ENCODE measurements around the gene MDGA2. TPM values are rescaled to one million over a fixed set of nuclear protein-coding genes. Genes with fewer than 3 reads are reported as not detected.

The MDGA2 gene
- total RNA-seq, 1 donor from 2014 or later = not detected

DNA sequence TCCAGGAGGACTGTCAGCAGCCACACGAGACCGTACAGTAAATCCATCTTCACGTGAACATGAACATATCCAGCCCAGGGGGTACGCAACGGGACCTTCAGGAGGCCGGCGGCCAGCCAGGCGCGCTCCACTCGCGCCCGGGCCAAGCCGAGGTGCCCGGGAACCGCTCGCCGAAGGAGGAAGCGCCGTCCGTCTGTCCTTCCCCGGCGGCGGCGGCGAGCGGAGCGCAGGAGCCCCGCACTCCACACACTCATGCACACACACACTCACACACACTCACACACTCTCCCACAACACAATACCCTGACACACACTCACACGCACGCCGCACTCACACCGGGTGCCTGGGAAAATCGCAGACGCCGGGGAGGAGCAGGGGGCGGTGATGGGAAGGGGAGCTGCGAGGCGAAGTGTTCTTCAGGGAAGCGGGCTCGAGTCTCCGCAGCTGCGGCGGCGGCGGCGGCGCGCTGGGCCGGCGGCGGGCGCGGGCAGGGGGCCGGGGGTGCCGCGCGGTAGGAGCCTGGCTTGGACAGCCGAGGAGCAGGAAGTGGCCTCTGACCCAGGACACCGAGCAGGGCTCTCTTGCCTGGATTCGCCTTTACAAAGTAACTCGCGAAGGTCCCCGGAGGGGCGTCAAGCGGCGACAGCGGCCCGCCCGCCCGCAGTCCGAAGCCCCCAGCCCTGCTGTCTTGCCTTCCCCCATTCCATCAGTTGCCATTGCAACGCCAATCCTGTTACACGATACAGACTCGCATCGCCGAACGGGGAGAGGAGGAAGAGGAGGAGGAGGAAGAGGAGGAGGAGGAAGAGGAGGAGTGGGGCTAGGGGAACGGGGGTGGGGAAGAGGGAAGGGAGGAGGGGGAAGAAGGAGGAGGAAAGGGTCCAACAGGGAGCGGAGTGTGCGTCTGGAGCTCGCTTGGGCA is 601 bp downstream of the MDGA2 start:
- Mint-ChIP-seq H3K36me3 (ENCODE audit: low read depth) (no peaks in the 10 kb centered on the region), H3K27me3 (peaks cover 37% of the 10 kb centered on the region), H3K9me3 (no peaks in the 10 kb centered on the region), H3K4me1 (peaks cover 2% of the 10 kb centered on the region), H3K27ac (no peak overlapping the region), H3K4me3 (no peak overlapping the region)
- ChIA-PET POLR2A (no interaction called here), CTCF (no interaction called here)
- no peak for DNase-seq
- TF ChIP-seq, protein P1, sequence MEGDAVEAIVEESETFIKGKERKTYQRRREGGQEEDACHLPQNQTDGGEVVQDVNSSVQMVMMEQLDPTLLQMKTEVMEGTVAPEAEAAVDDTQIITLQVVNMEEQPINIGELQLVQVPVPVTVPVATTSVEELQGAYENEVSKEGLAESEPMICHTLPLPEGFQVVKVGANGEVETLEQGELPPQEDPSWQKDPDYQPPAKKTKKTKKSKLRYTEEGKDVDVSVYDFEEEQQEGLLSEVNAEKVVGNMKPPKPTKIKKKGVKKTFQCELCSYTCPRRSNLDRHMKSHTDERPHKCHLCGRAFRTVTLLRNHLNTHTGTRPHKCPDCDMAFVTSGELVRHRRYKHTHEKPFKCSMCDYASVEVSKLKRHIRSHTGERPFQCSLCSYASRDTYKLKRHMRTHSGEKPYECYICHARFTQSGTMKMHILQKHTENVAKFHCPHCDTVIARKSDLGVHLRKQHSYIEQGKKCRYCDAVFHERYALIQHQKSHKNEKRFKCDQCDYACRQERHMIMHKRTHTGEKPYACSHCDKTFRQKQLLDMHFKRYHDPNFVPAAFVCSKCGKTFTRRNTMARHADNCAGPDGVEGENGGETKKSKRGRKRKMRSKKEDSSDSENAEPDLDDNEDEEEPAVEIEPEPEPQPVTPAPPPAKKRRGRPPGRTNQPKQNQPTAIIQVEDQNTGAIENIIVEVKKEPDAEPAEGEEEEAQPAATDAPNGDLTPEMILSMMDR (IDR thresholded peaks at IDR 0.05) = no peak
- intact Hi-C loops (cut with micrococcal nuclease) = no loop called here
- ATAC-seq (ENCODE audit: low read depth) = no peak

- no peak for DNase-seq
- CTCF ChIA-PET = no interaction called here
- Mint-ChIP-seq H3K27ac (no peak overlapping the region), H3K9me3 (no peaks in the 10 kb centered on the region), H3K4me3 (no peak overlapping the region), H3K36me3 (ENCODE audit: low read depth) (no peaks in the 10 kb centered on the region), H3K27me3 (peaks cover 37% of the 10 kb centered on the region), H3K4me1 (peaks cover 2% of the 10 kb centered on the region)
- intact Hi-C loops (cut with micrococcal nuclease) = no loop called here
- TF ChIP-seq, protein P1 (IDR thresholded peaks at IDR 0.05) = no peak
- POLR2A ChIA-PET = no interaction called here
- ATAC-seq (ENCODE audit: low read depth) = no peak
Measured at GRCh38 chr14:47674148-47674542, 1.3 kb downstream of the MDGA2 start.

DNA sequence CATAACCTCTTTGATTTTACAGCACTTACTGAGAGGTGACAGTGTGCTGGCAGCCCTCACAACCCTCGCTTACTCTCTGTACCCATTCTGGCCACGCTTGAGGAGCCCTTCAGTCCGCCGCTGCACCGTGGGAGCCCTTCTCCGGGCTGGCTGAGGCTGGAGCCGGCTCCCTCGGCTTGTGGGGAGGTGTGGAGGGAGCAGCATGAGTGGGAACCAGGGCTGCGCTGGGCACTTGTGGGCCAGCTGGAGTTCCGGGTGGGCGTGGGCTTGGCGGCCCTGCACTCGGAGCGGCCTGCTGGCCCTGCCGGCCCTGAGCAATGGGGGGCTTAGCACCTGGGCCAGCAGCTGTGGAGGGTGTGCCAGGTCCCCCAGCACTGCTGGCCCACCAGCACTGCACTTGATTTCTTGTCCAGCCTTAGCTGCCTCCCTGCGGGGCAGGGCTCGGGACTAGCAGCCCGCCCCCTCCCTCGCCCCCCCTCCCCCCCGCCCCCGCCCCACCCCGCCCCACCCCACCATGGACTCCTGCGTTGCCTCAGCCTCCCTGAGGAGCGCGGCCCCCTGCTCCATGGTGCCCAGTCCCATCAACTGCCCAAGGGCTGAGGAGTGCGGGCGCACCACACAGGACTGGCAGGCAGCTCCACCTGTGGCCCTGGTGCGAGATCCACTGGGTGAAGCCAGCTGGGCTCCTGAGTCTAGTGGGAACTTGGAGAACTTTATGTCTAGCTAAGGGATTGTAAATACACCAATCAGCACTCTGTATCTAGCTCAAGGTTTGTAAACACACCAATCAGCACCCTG is 9.9 kb downstream of the MDGA2 start:
- Mint-ChIP-seq H3K4me3 (no peak overlapping the region), H3K9me3 (no peaks in the 10 kb centered on the region), H3K4me1 (no peaks in the 10 kb centered on the region), H3K36me3 (ENCODE audit: low read depth) (no peaks in the 10 kb centered on the region), H3K27me3 (peaks cover 5% of the 10 kb centered on the region), H3K27ac (no peak overlapping the region)
- POLR2A ChIA-PET = no interaction called here
- TF ChIP-seq, protein P1 (IDR thresholded peaks at IDR 0.05) = no peak
- DNase-seq = no peak
- CTCF ChIA-PET = no interaction called here
- no peak for ATAC-seq (ENCODE audit: low read depth)
- intact Hi-C loops (cut with micrococcal nuclease) = no loop called here

DNA sequence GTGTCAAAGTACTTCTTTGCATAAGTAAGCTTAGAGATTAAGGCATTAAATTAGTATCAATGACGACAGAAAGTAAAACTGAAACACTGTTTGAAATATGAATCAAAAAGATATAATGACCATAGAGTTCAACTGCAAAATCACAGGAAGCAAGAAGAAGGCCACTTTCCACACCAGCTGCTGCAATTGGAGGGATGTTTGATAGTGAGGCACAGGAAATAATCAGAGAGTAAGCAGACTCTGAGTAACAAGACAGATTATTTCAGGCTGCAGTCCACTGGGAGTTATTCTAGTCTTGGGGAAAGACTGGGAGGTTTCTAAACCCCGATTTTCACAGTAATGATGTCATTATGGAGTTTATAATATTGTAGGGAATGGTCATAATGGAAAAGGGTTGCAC is 12.9 kb downstream of the MDGA2 start:
- ChIA-PET CTCF (no interaction called here), POLR2A (no interaction called here)
- no peak for ATAC-seq (ENCODE audit: low read depth)
- H3K4me3 Mint-ChIP-seq = no peak overlapping the region
- H3K4me1 Mint-ChIP-seq = no peaks in the 10 kb centered on the region
- no peak overlapping the region for H3K27ac Mint-ChIP-seq
- no peak for DNase-seq
- intact Hi-C loops (cut with micrococcal nuclease) = no loop called here
- no peaks in the 10 kb centered on the region for H3K36me3 Mint-ChIP-seq (ENCODE audit: low read depth)
- H3K27me3 Mint-ChIP-seq = no peaks in the 10 kb centered on the region
- peaks cover 2% of the 10 kb centered on the region for H3K9me3 Mint-ChIP-seq
- TF ChIP-seq, protein P1 (IDR thresholded peaks at IDR 0.05) = no peak

GRCh38 chr14:47660158-47660557 is 15.2 kb downstream of the MDGA2 start:
- intact Hi-C loops (cut with micrococcal nuclease) = no loop called here
- no peaks in the 10 kb centered on the region for H3K36me3 Mint-ChIP-seq (ENCODE audit: low read depth)
- H3K27me3 Mint-ChIP-seq = no peaks in the 10 kb centered on the region
- H3K4me1 Mint-ChIP-seq = no peaks in the 10 kb centered on the region
- ChIA-PET POLR2A (no interaction called here), CTCF (no interaction called here)
- TF ChIP-seq, protein P1 (IDR thresholded peaks at IDR 0.05) = no peak
- ATAC-seq (ENCODE audit: low read depth) (no peak), DNase-seq (no peak)
- peaks cover 2% of the 10 kb centered on the region for H3K9me3 Mint-ChIP-seq
- H3K4me3 Mint-ChIP-seq = no peak overlapping the region
- H3K27ac Mint-ChIP-seq = no peak overlapping the region

Measured in activated B cell treated with CpG ODN at 0.5 μM for 24 hours (primary cell).